Measurements from ENCODE around the gene LAMA2. TPM values are rescaled to one million over a fixed set of nuclear protein-coding genes. Genes with fewer than 3 reads are reported as not detected.

LAMA2 gene
- total and polyA plus RNA-seq, 5 donors from 2014 or later = 0.06 to 0.47 (median 0.09) TPM

DNA sequence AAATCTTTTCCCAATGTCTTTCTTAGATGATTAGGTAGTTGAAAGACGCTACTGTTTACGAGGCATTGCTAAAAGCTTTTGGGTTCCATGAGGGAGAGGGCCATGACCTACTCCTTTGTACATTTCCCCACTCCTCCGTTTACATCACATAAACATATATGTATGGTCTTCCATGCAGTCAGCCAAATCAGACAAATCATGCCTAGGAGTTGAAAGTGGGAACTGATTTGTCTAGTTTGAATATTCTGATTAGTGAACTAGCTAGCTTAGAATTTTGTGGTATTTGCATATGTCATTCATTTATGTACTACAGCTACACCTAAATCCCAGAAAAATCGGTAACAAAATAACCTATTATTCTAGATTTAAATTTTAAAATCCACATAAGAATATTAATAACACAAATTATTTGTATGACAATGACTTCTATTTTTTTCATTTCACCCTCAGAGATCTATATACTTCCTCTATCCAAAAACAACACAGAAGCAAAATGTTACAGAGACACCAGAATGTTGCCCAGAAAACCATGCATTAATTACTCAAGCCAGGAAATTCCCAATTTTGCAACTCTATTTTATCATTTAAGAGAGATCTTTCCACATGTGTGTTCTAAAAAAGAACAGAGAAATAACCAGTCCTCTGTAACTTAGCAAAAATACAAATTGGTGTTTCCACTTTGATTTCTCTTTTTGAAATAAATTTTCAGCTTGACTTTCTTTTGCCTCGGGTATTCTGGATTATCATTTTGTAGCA lies 231.9 kb downstream of the LAMA2 start:
- H3K4me3 ChIP-seq (ENCODE audit: low read depth, low read length) = no peak overlapping the region
- H3K27me3 ChIP-seq (ENCODE audit: control insufficient read depth, insufficient read depth, low read length) = no peaks in the 10 kb centered on the region
- DNase-seq = no peak
- ATAC-seq (ENCODE audit: low read depth in 2 of 2) = no peak
- no peaks in the 10 kb centered on the region for H3K9me3 Mint-ChIP-seq
- no peaks in the 10 kb centered on the region for H3K9me3 ChIP-seq (ENCODE audit: control insufficient read depth in 2 of 2, low read length in 2 of 2)
- H3K27ac Mint-ChIP-seq = no peak overlapping the region
- no peaks in the 10 kb centered on the region for H3K27me3 Mint-ChIP-seq
- H3K36me3 ChIP-seq (ENCODE audit: control insufficient read depth, insufficient read depth, low read length) = no peaks in the 10 kb centered on the region
- no peaks in the 10 kb centered on the region for H3K4me1 Mint-ChIP-seq
- no peaks in the 10 kb centered on the region for H3K36me3 Mint-ChIP-seq
- no peak overlapping the region for H3K27ac ChIP-seq (ENCODE audit: insufficient read depth, low read length, poor library complexity, severe bottlenecking)
- H3K4me1 ChIP-seq (ENCODE audit: control insufficient read depth, insufficient read depth, low read length, poor library complexity, severe bottlenecking) = no peaks in the 10 kb centered on the region
- no peak overlapping the region for H3K4me3 Mint-ChIP-seq

DNA sequence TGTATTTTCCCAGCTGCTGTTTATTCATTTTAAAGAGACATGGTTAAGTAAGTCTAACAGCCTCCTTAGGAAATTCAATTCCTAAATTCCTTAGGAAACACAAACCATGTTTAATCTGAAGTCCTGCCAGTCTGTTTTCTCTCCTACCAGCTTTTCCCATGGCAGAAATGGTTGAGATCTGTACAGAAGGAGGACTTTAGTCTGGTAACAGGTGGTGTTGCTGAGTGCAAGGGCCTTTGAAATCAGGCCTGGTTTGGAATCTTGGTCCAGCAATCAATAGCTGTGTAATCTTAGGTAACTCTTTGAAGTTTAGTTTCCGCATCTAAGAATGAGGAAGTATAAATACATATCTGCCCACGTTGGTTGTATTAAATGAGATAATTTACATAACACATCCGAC lies 232.5 kb downstream of the LAMA2 start:
- H3K27ac ChIP-seq (ENCODE audit: insufficient read depth, low read length, poor library complexity, severe bottlenecking) = no peak overlapping the region
- H3K9me3 ChIP-seq (ENCODE audit: control insufficient read depth in 2 of 2, low read length in 2 of 2) = no peaks in the 10 kb centered on the region
- no peak for DNase-seq
- no peak for ATAC-seq (ENCODE audit: low read depth in 2 of 2)
- Mint-ChIP-seq H3K4me1 (no peaks in the 10 kb centered on the region), H3K27ac (no peak overlapping the region), H3K36me3 (no peaks in the 10 kb centered on the region), H3K9me3 (no peaks in the 10 kb centered on the region), H3K4me3 (no peak overlapping the region), H3K27me3 (no peaks in the 10 kb centered on the region)
- H3K36me3 ChIP-seq (ENCODE audit: control insufficient read depth, insufficient read depth, low read length) = no peaks in the 10 kb centered on the region
- no peak overlapping the region for H3K4me3 ChIP-seq (ENCODE audit: low read depth, low read length)
- no peaks in the 10 kb centered on the region for H3K27me3 ChIP-seq (ENCODE audit: control insufficient read depth, insufficient read depth, low read length)
- no peaks in the 10 kb centered on the region for H3K4me1 ChIP-seq (ENCODE audit: control insufficient read depth, insufficient read depth, low read length, poor library complexity, severe bottlenecking)

DNA sequence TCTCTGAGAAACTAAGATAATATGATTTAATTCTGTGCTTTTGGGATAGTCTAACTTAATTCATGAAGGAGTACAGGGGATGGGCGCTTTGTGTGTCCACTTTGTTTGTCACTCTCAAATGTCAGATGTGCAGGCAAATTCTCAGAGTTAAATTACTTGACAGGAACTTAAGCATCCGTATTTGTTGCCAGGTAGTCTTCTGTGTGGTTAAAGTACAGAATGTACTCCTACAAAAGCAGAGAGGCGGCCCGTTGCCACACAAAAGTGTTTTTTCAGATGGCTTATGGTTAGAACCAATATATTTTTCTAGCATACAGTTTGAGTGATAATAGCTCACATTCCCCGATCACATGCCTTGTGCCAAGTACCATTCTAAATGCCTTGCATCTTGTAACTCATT lies 234.4 kb downstream of the LAMA2 start:
- no peaks in the 10 kb centered on the region for H3K9me3 ChIP-seq (ENCODE audit: control insufficient read depth in 2 of 2, low read length in 2 of 2)
- ATAC-seq (ENCODE audit: low read depth in 2 of 2) = no peak

DNA sequence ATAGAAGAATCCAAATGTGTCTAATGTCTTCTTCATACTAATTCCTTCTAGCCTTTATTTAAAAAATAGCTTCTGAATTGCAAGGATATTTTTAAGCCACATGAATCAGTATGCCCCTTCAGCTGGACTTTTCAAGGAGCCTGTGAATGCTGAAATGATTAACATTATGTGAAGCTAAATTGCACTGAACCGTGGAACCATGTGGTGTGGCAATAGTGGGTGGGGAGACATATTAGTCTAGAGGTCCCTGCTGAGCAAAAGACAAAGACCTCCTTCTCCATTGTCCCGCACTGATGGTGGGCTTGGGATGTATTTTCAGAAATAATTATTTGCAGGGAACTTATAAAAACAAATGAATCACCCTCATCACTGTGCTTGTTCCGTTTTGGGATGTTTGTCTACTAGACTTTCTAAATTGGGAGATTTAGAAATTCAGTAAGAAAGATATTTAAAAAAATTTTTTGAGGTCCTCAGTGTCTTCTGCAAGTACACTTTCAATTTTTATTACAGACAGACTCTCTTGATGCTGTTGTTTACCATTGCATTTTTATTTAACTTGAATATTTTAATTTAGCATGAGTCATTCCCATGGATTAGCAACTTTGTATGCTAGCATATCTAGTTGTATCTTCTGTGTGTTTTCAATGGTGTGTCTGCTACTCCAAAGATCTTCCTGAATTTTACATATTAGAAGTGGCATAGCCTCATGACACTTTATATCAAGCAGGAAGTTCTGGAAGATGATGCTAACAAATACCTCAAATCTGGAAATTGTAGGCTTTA lies 238.1 kb downstream of the LAMA2 start:
- no peak overlapping the region for H3K27ac ChIP-seq (ENCODE audit: insufficient read depth, low read length, poor library complexity, severe bottlenecking)
- Mint-ChIP-seq H3K27ac (no peak overlapping the region), H3K4me1 (no peaks in the 10 kb centered on the region), H3K4me3 (no peak overlapping the region), H3K27me3 (no peaks in the 10 kb centered on the region), H3K9me3 (peaks cover 0 to 1% (median 0%) of the 10 kb centered on the region in 7 donors), H3K36me3 (no peaks in the 10 kb centered on the region)
- DNase-seq (no peak), ATAC-seq (ENCODE audit: low read depth in 2 of 2) (no peak)
- no peaks in the 10 kb centered on the region for H3K4me1 ChIP-seq (ENCODE audit: control insufficient read depth, insufficient read depth, low read length, poor library complexity, severe bottlenecking)
- H3K4me3 ChIP-seq (ENCODE audit: low read depth, low read length) = no peak overlapping the region
- H3K9me3 ChIP-seq (ENCODE audit: control insufficient read depth in 2 of 2, low read length in 2 of 2) = no peaks in the 10 kb centered on the region
- H3K27me3 ChIP-seq (ENCODE audit: control insufficient read depth, insufficient read depth, low read length) = no peaks in the 10 kb centered on the region
- H3K36me3 ChIP-seq (ENCODE audit: control insufficient read depth, insufficient read depth, low read length) = no peaks in the 10 kb centered on the region

More for the DNA sequence above, 234.4 kb downstream of the LAMA2 start:
- H3K27me3 ChIP-seq (ENCODE audit: control insufficient read depth, insufficient read depth, low read length) = no peaks in the 10 kb centered on the region
- H3K36me3 Mint-ChIP-seq = no peaks in the 10 kb centered on the region
- no peak for DNase-seq
- H3K4me3 ChIP-seq (ENCODE audit: low read depth, low read length) = no peak overlapping the region
- H3K4me1 ChIP-seq (ENCODE audit: control insufficient read depth, insufficient read depth, low read length, poor library complexity, severe bottlenecking) = no peaks in the 10 kb centered on the region
- no peak overlapping the region for H3K4me3 Mint-ChIP-seq
- H3K27ac ChIP-seq (ENCODE audit: insufficient read depth, low read length, poor library complexity, severe bottlenecking) = no peak overlapping the region
- H3K27me3 Mint-ChIP-seq = no peaks in the 10 kb centered on the region
- H3K4me1 Mint-ChIP-seq = no peaks in the 10 kb centered on the region
- H3K9me3 Mint-ChIP-seq = no peaks in the 10 kb centered on the region
- H3K27ac Mint-ChIP-seq = no peak overlapping the region
- no peaks in the 10 kb centered on the region for H3K36me3 ChIP-seq (ENCODE audit: control insufficient read depth, insufficient read depth, low read length)

DNA sequence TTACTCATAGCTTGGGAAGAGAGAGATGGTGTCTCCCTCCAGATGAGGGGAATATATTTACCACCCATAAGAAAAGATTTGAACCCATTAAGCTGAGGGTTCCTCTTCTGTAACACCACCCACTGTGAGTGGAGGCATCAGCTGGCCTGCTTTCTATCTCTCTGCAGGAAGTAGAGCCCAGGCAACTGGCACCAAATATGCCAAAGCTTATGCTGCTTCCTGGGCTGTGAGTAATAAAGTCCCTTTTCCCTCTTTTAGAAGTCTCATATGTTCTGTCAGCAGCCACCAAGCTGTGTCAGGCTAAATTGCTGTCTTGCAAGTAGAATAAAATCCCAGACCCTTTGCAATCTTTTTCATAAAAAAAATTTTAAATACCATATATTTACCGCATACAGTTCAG lies 241.4 kb downstream of the LAMA2 start:
- DNase-seq (no peak), ATAC-seq (ENCODE audit: low read depth in 2 of 2) (no peak)
- no peaks in the 10 kb centered on the region for H3K27me3 ChIP-seq (ENCODE audit: control insufficient read depth, insufficient read depth, low read length)
- peaks cover 0 to 1% (median 0%) of the 10 kb centered on the region in 7 donors for H3K9me3 Mint-ChIP-seq
- H3K9me3 ChIP-seq (ENCODE audit: control insufficient read depth in 2 of 2, low read length in 2 of 2) = no peaks in the 10 kb centered on the region
- H3K36me3 ChIP-seq (ENCODE audit: control insufficient read depth, insufficient read depth, low read length) = no peaks in the 10 kb centered on the region
- no peak overlapping the region for H3K27ac Mint-ChIP-seq
- H3K4me1 Mint-ChIP-seq = no peaks in the 10 kb centered on the region
- H3K4me3 ChIP-seq (ENCODE audit: low read depth, low read length) = no peak overlapping the region
- H3K27ac ChIP-seq (ENCODE audit: insufficient read depth, low read length, poor library complexity, severe bottlenecking) = no peak overlapping the region
- H3K36me3 Mint-ChIP-seq = no peaks in the 10 kb centered on the region
- no peak overlapping the region for H3K4me3 Mint-ChIP-seq
- H3K4me1 ChIP-seq (ENCODE audit: control insufficient read depth, insufficient read depth, low read length, poor library complexity, severe bottlenecking) = no peaks in the 10 kb centered on the region
- H3K27me3 Mint-ChIP-seq = no peaks in the 10 kb centered on the region

DNA sequence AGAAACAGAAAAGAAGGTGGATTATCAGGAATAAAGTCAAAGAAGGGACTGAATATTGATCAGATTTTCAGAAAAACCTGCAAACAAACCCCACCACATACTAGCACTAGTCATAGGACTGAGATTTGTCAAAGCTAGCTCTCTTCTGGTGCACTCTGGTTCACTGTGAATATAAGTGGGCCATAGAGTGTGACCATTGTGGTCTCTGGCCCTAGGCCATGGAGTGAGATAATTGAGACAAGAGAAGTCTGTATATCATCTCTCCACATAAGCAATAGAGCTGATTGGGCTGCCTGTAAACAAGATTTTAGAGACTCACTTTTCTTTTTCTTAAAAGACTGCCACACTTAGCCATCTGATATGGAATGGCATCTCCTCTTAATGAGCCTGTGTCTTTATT lies 247.2 kb downstream of the LAMA2 start:
- H3K27me3 Mint-ChIP-seq = peaks cover 4% of the 10 kb centered on the region
- no peaks in the 10 kb centered on the region for H3K4me1 Mint-ChIP-seq
- H3K4me1 ChIP-seq (ENCODE audit: control insufficient read depth, insufficient read depth, low read length, poor library complexity, severe bottlenecking) = no peaks in the 10 kb centered on the region
- no peaks in the 10 kb centered on the region for H3K27me3 ChIP-seq (ENCODE audit: control insufficient read depth, insufficient read depth, low read length)
- DNase-seq (no peak), ATAC-seq (ENCODE audit: low read depth in 2 of 2) (no peak)
- H3K4me3 Mint-ChIP-seq = no peak overlapping the region
- no peak overlapping the region for H3K4me3 ChIP-seq (ENCODE audit: low read depth, low read length)
- no peaks in the 10 kb centered on the region for H3K36me3 ChIP-seq (ENCODE audit: control insufficient read depth, insufficient read depth, low read length)
- peaks cover 0 to 2% (median 0%) of the 10 kb centered on the region in 7 donors for H3K9me3 Mint-ChIP-seq
- H3K27ac ChIP-seq (ENCODE audit: insufficient read depth, low read length, poor library complexity, severe bottlenecking) = no peak overlapping the region
- H3K9me3 ChIP-seq (ENCODE audit: control insufficient read depth in 2 of 2, low read length in 2 of 2) = no peaks in the 10 kb centered on the region
- H3K27ac Mint-ChIP-seq = no peak overlapping the region
- no peaks in the 10 kb centered on the region for H3K36me3 Mint-ChIP-seq

DNA sequence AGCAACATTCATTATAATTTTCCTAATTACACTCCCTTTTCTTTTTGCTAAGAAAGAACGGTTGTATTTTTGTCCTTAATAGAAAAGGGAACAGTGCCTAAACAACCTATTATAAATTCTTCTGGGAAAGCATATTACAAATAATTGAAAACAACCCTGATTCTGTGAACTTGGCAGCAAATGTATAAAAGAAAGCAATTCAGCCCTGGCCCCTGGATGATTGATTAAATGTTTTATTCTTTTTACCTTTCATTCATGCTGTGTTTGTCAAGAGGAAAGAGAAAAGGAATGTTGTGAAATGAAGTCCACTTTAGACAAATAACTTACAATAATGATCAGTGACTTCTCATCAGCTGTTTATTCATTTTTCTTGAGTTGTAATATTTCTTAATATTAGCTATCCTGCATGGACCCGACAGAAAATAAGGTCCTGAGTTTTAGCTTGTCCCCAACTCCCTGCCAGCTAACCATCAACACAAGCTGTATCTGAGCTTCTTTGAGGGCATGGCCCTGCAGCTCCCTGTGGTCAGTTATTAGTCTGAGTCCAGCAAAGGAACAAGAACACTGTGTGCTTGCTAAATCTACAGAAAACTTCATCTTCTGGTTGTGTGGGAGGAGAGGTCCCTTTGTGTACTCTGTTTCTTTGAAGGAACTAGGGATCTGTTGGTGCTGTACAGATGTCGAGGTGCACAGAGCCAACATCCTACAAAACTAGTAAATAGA lies 248.2 kb downstream of the LAMA2 start:
- Histone ChIP-seq H3K27me3 (ENCODE audit: control insufficient read depth, insufficient read depth, low read length) (no peaks in the 10 kb centered on the region), H3K27ac (ENCODE audit: insufficient read depth, low read length, poor library complexity, severe bottlenecking) (no peak overlapping the region), H3K36me3 (ENCODE audit: control insufficient read depth, insufficient read depth, low read length) (no peaks in the 10 kb centered on the region), H3K4me3 (ENCODE audit: low read depth, low read length) (no peak overlapping the region), H3K9me3 (ENCODE audit: control insufficient read depth in 2 of 2, low read length in 2 of 2) (no peaks in the 10 kb centered on the region), H3K4me1 (ENCODE audit: control insufficient read depth, insufficient read depth, low read length, poor library complexity, severe bottlenecking) (no peaks in the 10 kb centered on the region)
- ATAC-seq (ENCODE audit: low read depth in 2 of 2) = no peak
- Mint-ChIP-seq H3K27me3 (peaks cover 4% of the 10 kb centered on the region), H3K9me3 (peaks cover 0 to 2% (median 0%) of the 10 kb centered on the region in 7 donors), H3K4me3 (no peak overlapping the region), H3K27ac (no peak overlapping the region), H3K36me3 (no peaks in the 10 kb centered on the region), H3K4me1 (no peaks in the 10 kb centered on the region)
- DNase-seq = no peak
